Measurements from ENCODE around the gene HEG1.

Gene HEG1

GRCh38 chr3:125058959-125059358, 3.2 kb upstream of the HEG1 start:
- Histone ChIP-seq H3K36me3 (replicated peaks in 1 of 2; ENCODE audit: control insufficient read depth in 2 of 2, insufficient read depth in 2 of 2, low read length in 2 of 2) (no peaks in the 10 kb centered on the region), H2BK15ac (ENCODE audit: low read length) (no peak overlapping the region), H4K8ac (ENCODE audit: low read depth, low read length) (no peak overlapping the region), H3K9me3 (replicated peaks in 1 of 2; ENCODE audit: control insufficient read depth in 2 of 2, insufficient read depth in 1 of 2, low read depth in 1 of 2, low read length in 2 of 2) (peaks cover 0 to 1% of the 10 kb centered on the region in 2 donors), H3K4me1 (ENCODE audit: control insufficient read depth in 2 of 2, insufficient read depth in 1 of 2, low read depth in 1 of 2, low read length in 2 of 2) (peaks cover 10 to 19% of the 10 kb centered on the region in 2 donors), H3K18ac (ENCODE audit: low read length) (no peak overlapping the region), H2BK12ac (ENCODE audit: low read length) (no peak overlapping the region), H3K27ac (replicated peaks; ENCODE audit: low read length) (no peak overlapping the region), H3K4me3 (ENCODE audit: low read length in 2 of 2) (no peak overlapping the region), H3K79me1 (ENCODE audit: low read depth, low read length) (no peaks in the 10 kb centered on the region), H3K14ac (ENCODE audit: low read length) (no peak overlapping the region), H2BK120ac (ENCODE audit: low read depth, low read length) (no peak overlapping the region), H3K23ac (ENCODE audit: low read depth, low read length, poor library complexity) (no peak overlapping the region), H4K91ac (ENCODE audit: low read depth, low read length, poor library complexity) (no peak overlapping the region), H2BK5ac (ENCODE audit: low read length) (no peak overlapping the region), H3K27me3 (ENCODE audit: control insufficient read depth in 3 of 3, insufficient read depth in 3 of 3, low read depth in 1 of 3, low read length in 3 of 3) (peaks cover 0 to 16% (median 6%) of the 10 kb centered on the region in 3 experiments), H2AFZ (ENCODE audit: low read length) (no peak overlapping the region), H3K9ac (ENCODE audit: low read depth, low read length, poor library complexity) (no peak overlapping the region), H3K4me2 (ENCODE audit: insufficient read depth, low read length, poor library complexity, severe bottlenecking) (no peak overlapping the region), H2AK5ac (ENCODE audit: low read depth, low read length) (no peak overlapping the region), H3K4ac (ENCODE audit: low read length) (no peak overlapping the region)
- DNase-seq (ENCODE audit: low spot score) = no peak
- WGBS, 2 donors (ENCODE audit: extremely low coverage in 2 of 2, insufficient read length in 2 of 2, insufficient replicate concordance in 1 of 2) = no CpG with 5 or more reads among the region's 3 CpGs

- no peak overlapping the region for H2AK5ac ChIP-seq (ENCODE audit: low read depth, low read length)
- DNase-seq (ENCODE audit: low spot score) = no peak
- H3K9ac ChIP-seq (ENCODE audit: low read depth, low read length, poor library complexity) = no peak overlapping the region
- H4K8ac ChIP-seq (ENCODE audit: low read depth, low read length) = no peak overlapping the region
- H3K79me1 ChIP-seq (ENCODE audit: low read depth, low read length) = no peaks in the 10 kb centered on the region
- no peak overlapping the region for H2AFZ ChIP-seq (ENCODE audit: low read length)
- no peak overlapping the region for H3K18ac ChIP-seq (ENCODE audit: low read length)
- no peak overlapping the region for H3K14ac ChIP-seq (ENCODE audit: low read length)
- no peak overlapping the region for H2BK120ac ChIP-seq (ENCODE audit: low read depth, low read length)
- no peak overlapping the region for H3K4me3 ChIP-seq (ENCODE audit: low read length in 2 of 2)
- peaks cover 10 to 23% of the 10 kb centered on the region in 2 donors for H3K4me1 ChIP-seq (ENCODE audit: control insufficient read depth in 2 of 2, insufficient read depth in 1 of 2, low read depth in 1 of 2, low read length in 2 of 2)
- H3K4me2 ChIP-seq (ENCODE audit: insufficient read depth, low read length, poor library complexity, severe bottlenecking) = no peak overlapping the region
- no peaks in the 10 kb centered on the region for H3K36me3 ChIP-seq (replicated peaks in 1 of 2; ENCODE audit: control insufficient read depth in 2 of 2, insufficient read depth in 2 of 2, low read length in 2 of 2)
- H2BK5ac ChIP-seq (ENCODE audit: low read length) = no peak overlapping the region
- no peak overlapping the region for H2BK15ac ChIP-seq (ENCODE audit: low read length)
- no peaks in the 10 kb centered on the region for H3K9me3 ChIP-seq (replicated peaks in 1 of 2; ENCODE audit: control insufficient read depth in 2 of 2, insufficient read depth in 1 of 2, low read depth in 1 of 2, low read length in 2 of 2)
- WGBS, 2 donors (ENCODE audit: extremely low coverage in 2 of 2, insufficient read length in 2 of 2, insufficient replicate concordance in 1 of 2) = no CpG with 5 or more reads among the region's 3 CpGs
- H2BK12ac ChIP-seq (ENCODE audit: low read length) = no peak overlapping the region
- no peak overlapping the region for H3K27ac ChIP-seq (replicated peaks; ENCODE audit: low read length)
- no peak overlapping the region for H3K4ac ChIP-seq (ENCODE audit: low read length)
- no peak overlapping the region for H3K23ac ChIP-seq (ENCODE audit: low read depth, low read length, poor library complexity)
- peaks cover 0 to 16% (median 6%) of the 10 kb centered on the region in 3 experiments for H3K27me3 ChIP-seq (ENCODE audit: control insufficient read depth in 3 of 3, insufficient read depth in 3 of 3, low read depth in 1 of 3, low read length in 3 of 3)
- no peak overlapping the region for H4K91ac ChIP-seq (ENCODE audit: low read depth, low read length, poor library complexity)
Measured at GRCh38 chr3:125058529-125058928, 2.7 kb upstream of the HEG1 start.

GRCh38 chr3:125057186-125057850, 1.5 kb upstream of the HEG1 start:
- Histone ChIP-seq H2BK120ac (ENCODE audit: low read depth, low read length) (no peak overlapping the region), H3K27me3 (ENCODE audit: control insufficient read depth in 3 of 3, insufficient read depth in 3 of 3, low read depth in 1 of 3, low read length in 3 of 3) (peaks cover 0 to 16% (median 6%) of the 10 kb centered on the region in 3 experiments), H3K4me2 (ENCODE audit: insufficient read depth, low read length, poor library complexity, severe bottlenecking) (no peak overlapping the region)

GRCh38 chr3:125055331-125055912, 375 bp downstream of the HEG1 start:
- H3K4me3 ChIP-seq (ENCODE audit: low read length in 2 of 2) = peak overlapping the region; percentile 50 to 87
- peak overlapping the region; percentile 92 for H2AFZ ChIP-seq (ENCODE audit: low read length)
- WGBS, 2 donors (ENCODE audit: extremely low coverage in 2 of 2, insufficient read length in 2 of 2, insufficient replicate concordance in 1 of 2) = no CpG with 5 or more reads among the region's 78 CpGs
- peaks cover 22 to 35% of the 10 kb centered on the region in 2 donors for H3K4me1 ChIP-seq (ENCODE audit: control insufficient read depth in 2 of 2, insufficient read depth in 1 of 2, low read depth in 1 of 2, low read length in 2 of 2)
- H3K18ac ChIP-seq (ENCODE audit: low read length) = peak overlapping the region; percentile 74
- no peak overlapping the region for H3K14ac ChIP-seq (ENCODE audit: low read length)
- H3K9ac ChIP-seq (ENCODE audit: low read depth, low read length, poor library complexity) = peak overlapping the region; percentile 60
- H4K91ac ChIP-seq (ENCODE audit: low read depth, low read length, poor library complexity) = no peak overlapping the region
- no peak overlapping the region for H3K4ac ChIP-seq (ENCODE audit: low read length)
- peak overlapping the region; percentile 81 for H3K4me2 ChIP-seq (ENCODE audit: insufficient read depth, low read length, poor library complexity, severe bottlenecking)
- no peak for DNase-seq (ENCODE audit: low spot score)
- H2BK5ac ChIP-seq (ENCODE audit: low read length) = no peak overlapping the region
- H2AK5ac ChIP-seq (ENCODE audit: low read depth, low read length) = no peak overlapping the region
- peak overlapping the region; percentile 26 for H2BK15ac ChIP-seq (ENCODE audit: low read length)
- H3K27me3 ChIP-seq (ENCODE audit: control insufficient read depth in 3 of 3, insufficient read depth in 3 of 3, low read depth in 1 of 3, low read length in 3 of 3) = peaks cover 0 to 16% (median 6%) of the 10 kb centered on the region in 3 experiments
- no peak overlapping the region for H2BK120ac ChIP-seq (ENCODE audit: low read depth, low read length)
- no peaks in the 10 kb centered on the region for H3K79me1 ChIP-seq (ENCODE audit: low read depth, low read length)
- no peaks in the 10 kb centered on the region for H3K9me3 ChIP-seq (replicated peaks in 1 of 2; ENCODE audit: control insufficient read depth in 2 of 2, insufficient read depth in 1 of 2, low read depth in 1 of 2, low read length in 2 of 2)
- H3K36me3 ChIP-seq (replicated peaks in 1 of 2; ENCODE audit: control insufficient read depth in 2 of 2, insufficient read depth in 2 of 2, low read length in 2 of 2) = peaks cover 0 to 2% of the 10 kb centered on the region in 2 donors
- H4K8ac ChIP-seq (ENCODE audit: low read depth, low read length) = no peak overlapping the region
- no peak overlapping the region for H3K23ac ChIP-seq (ENCODE audit: low read depth, low read length, poor library complexity)
- no peak overlapping the region for H2BK12ac ChIP-seq (ENCODE audit: low read length)
- H3K27ac ChIP-seq (replicated peaks; ENCODE audit: low read length) = no peak overlapping the region

More at GRCh38 chr3:125057186-125057850, 1.5 kb upstream of the HEG1 start:
- H4K8ac ChIP-seq (ENCODE audit: low read depth, low read length) = no peak overlapping the region
- no peak overlapping the region for H3K4me3 ChIP-seq (ENCODE audit: low read length in 2 of 2)
- H3K9ac ChIP-seq (ENCODE audit: low read depth, low read length, poor library complexity) = no peak overlapping the region
- H2BK5ac ChIP-seq (ENCODE audit: low read length) = no peak overlapping the region
- H3K23ac ChIP-seq (ENCODE audit: low read depth, low read length, poor library complexity) = no peak overlapping the region
- no peak overlapping the region for H2AK5ac ChIP-seq (ENCODE audit: low read depth, low read length)
- no peak overlapping the region for H2AFZ ChIP-seq (ENCODE audit: low read length)
- no peaks in the 10 kb centered on the region for H3K79me1 ChIP-seq (ENCODE audit: low read depth, low read length)
- no peak for DNase-seq (ENCODE audit: low spot score)
- no peak overlapping the region for H2BK12ac ChIP-seq (ENCODE audit: low read length)
- H3K4ac ChIP-seq (ENCODE audit: low read length) = no peak overlapping the region
- no peak overlapping the region for H4K91ac ChIP-seq (ENCODE audit: low read depth, low read length, poor library complexity)
- no CpG with 5 or more reads among the region's 3 CpGs for WGBS, 2 donors (ENCODE audit: extremely low coverage in 2 of 2, insufficient read length in 2 of 2, insufficient replicate concordance in 1 of 2)
- no peak overlapping the region for H3K27ac ChIP-seq (replicated peaks; ENCODE audit: low read length)
- H3K4me1 ChIP-seq (ENCODE audit: control insufficient read depth in 2 of 2, insufficient read depth in 1 of 2, low read depth in 1 of 2, low read length in 2 of 2) = peaks cover 12 to 30% of the 10 kb centered on the region in 2 donors
- H3K36me3 ChIP-seq (replicated peaks in 1 of 2; ENCODE audit: control insufficient read depth in 2 of 2, insufficient read depth in 2 of 2, low read length in 2 of 2) = no peaks in the 10 kb centered on the region
- no peaks in the 10 kb centered on the region for H3K9me3 ChIP-seq (replicated peaks in 1 of 2; ENCODE audit: control insufficient read depth in 2 of 2, insufficient read depth in 1 of 2, low read depth in 1 of 2, low read length in 2 of 2)
- no peak overlapping the region for H3K18ac ChIP-seq (ENCODE audit: low read length)
- H3K14ac ChIP-seq (ENCODE audit: low read length) = no peak overlapping the region
- no peak overlapping the region for H2BK15ac ChIP-seq (ENCODE audit: low read length)
